SH-SY5Y (cell line): Measurements from ENCODE around the gene MAL.

ENCODE experiments used
- GATA2 ChIP-seq: IDR thresholded peaks from 2 replicates; pipeline ENCODE4 v1.6.1; 2011; ENCODE audit warnings: mild to moderate bottlenecking, low read depth, low read length
- GATA3 ChIP-seq: IDR thresholded peaks from 2 replicates; pipeline ENCODE4 v1.6.1; 2011; ENCODE audit warnings: low read depth, mild to moderate bottlenecking, low read length, moderate library complexity

MAL gene

DNA sequence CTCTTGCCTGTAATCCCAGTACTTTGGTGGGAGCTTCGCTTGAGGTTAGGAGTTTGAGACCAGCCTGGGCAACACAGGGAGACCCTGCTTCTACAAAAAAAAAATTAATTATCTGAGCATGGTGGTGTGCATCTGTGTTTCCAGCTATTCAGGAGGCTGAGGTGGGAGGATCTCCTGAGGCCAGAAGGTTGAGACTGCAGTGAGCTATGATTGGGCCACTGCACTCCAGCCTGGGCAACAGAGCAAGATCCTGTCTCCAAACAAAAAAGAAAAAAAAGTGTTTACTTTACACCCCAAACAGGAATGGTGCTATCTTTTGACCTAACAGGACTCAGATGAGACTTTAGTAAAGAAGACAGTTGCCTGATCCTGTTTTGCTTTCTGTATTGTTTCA, 35.6 kb downstream of the MAL start:
- TF ChIP-seq GATA2 (no peak), GATA3 (no peak)

GRCh38 chr2:95061601-95062183, 36.2 kb downstream of the MAL start:
- TF ChIP-seq GATA3 = no peak
- no peak for TF ChIP-seq GATA2

DNA sequence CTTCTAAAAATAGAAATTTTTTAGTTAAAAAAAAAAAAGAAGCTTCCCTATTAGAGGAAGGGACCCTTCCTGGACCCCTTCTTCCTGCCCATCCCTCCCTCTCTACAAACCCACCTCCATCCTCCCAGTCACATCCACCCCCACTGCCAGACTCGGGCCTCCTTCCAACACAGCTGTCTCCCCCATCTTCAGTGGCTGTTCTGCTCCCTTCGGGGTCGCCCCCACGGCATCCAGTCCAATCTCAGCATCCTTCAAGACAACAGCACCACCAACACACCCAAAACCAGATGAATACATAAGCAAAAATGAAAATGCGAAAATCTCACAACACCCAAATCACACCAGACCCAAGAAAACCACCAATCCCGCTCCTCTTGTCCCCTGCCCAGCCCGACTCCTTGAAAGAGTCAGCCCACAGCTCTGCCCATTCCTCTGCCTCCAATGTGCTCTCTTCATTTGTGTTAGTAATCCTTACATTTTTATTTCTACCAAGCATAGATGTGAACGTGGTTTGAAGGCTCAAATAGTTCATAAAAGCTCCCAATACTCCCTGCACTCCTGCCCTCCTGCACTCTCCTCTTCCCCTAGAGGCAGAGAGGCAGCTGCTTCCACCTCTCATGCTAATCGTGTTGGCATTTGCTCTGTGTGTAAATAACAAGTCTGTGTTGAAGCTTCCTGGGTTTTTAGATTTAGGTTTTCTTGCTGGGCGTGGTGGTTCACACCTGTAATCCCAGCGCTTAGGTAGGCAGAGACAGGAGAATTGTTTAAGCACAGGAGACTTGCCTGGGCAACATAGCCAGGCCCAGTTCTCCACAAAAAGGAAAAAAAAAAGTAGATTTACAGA, 37.0 kb downstream of the MAL start:
- no peak for TF ChIP-seq GATA3
- TF ChIP-seq GATA2 = no peak

- TF ChIP-seq GATA3 (no peak), GATA2 (no peak)
Observed at GRCh38 chr2:95063086-95063958, 37.8 kb downstream of the MAL start.

- TF ChIP-seq GATA3 (no peak), GATA2 (no peak)
Observed at GRCh38 chr2:95068256-95068655, 42.7 kb downstream of the MAL start.

DNA sequence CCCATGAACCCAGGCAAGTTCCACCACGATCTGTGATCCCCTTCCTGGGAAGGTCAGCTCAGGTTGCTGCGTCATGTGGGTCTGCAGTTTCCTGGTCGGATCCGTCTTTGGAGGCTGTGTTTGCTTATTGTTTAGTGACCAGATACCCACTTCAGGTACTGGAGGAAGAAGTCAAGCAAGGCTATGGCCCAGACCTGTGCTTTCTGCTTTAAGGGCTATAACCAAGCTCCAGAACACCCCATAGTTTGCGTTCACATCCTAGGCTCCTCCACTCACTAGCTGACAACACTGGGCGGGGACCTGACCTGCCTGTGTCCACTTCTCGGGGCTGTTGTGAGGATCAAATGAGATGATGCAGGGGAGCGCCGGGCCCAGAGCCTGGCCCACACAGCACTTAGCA, 44.0 kb downstream of the MAL start:
- TF ChIP-seq GATA2 (no peak), GATA3 (no peak)

DNA sequence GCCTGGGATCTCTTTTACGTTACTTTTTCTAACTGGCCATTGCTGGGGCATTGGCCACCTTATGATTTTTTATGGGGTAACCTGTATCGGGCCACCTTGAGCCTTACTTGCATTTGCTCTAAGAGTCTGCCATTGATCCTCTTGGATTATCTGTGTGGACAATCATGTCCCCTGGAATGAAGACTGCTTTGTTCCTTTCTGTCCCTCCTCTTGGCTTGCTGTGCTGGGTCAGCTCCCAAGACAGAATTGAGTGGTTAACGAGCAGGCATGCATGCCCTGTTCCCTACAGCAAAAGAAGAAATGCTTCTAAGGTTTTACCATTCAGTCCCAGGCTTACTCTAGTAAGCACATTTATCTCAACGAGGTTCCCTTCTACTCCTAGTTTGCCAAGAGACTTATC, 46.3 kb downstream of the MAL start:
- TF ChIP-seq GATA2 (no peak), GATA3 (no peak)

GRCh38 chr2:95072424-95072823, 46.9 kb downstream of the MAL start:
- TF ChIP-seq GATA3 (no peak), GATA2 (no peak)

DNA sequence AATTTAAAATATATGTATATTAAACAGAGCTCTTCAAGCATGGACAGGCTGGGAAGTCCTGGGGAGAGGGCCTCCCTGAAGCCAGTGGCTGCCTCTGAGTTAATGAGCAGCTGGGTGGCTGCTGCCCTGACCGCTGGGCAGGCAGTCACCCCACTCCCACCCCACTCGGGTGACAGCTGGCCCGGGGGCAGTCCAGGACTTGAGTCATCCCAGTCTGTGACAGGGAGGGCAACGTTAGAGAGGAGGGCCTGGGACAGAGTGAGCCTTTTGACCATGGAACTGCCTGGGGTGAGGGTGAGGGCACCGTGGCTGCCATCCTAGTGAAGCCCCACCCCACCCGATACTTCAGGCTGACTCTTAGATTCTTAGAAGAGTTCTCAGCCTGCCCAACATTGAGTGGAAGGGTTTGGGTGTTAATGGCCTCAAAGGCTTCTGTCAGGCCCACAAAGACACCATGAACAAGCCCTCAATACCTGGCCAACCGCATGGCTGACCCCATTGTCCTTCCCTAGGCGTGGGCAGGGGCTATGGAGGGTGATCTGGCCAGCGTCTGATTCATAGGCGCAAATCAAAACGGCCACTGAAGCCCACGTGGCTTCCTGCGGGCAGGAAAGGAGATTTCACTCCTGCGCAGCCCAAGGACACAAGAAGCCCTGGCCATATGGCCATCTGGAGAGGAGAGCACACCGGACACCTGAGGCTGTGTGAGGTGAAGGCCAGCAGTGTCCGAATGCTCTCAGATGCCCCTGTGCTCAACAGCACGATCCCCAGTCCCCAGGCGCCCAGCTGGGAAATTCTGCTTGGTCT, 48.6 kb downstream of the MAL start:
- TF ChIP-seq GATA3 (no peak), GATA2 (no peak)

DNA sequence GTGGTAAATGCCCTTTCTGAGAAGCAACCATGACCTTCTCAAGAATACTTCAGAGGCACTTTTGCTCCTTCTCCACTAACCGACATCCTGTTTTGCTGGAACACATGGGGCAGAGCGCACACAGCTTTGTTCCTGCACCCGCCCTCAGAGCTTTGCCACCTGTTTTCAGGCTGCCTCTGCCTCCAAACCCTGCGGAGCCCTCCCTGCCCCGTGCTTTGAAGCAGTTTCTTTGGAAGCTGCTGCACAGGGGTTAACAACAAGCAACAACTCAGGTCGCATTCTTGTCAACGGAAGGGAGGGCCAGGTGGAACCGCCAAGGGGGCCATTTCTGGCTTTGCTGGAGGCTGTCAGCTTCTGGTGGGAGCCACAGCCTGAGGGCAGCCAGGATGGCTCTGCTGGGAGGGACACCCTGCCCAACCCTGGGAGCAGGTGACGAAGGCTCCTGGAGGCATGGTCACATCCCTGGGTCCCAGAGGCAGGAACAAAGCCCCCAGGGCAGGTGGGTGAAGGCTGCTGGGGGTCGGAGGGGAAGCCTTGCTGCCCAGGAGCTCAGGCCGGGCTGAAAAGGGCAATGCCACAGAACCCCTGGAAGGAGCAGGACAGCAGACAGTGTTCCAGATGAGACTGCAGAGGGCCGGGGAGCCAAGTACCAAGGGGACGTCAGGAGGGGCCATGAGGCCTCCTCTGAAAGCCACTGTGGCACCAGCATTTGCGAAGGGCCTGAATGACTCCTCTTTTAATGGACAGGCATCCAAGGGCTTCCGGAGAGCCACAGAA, 49.3 kb downstream of the MAL start:
- TF ChIP-seq GATA3 (no peak), GATA2 (no peak)

DNA sequence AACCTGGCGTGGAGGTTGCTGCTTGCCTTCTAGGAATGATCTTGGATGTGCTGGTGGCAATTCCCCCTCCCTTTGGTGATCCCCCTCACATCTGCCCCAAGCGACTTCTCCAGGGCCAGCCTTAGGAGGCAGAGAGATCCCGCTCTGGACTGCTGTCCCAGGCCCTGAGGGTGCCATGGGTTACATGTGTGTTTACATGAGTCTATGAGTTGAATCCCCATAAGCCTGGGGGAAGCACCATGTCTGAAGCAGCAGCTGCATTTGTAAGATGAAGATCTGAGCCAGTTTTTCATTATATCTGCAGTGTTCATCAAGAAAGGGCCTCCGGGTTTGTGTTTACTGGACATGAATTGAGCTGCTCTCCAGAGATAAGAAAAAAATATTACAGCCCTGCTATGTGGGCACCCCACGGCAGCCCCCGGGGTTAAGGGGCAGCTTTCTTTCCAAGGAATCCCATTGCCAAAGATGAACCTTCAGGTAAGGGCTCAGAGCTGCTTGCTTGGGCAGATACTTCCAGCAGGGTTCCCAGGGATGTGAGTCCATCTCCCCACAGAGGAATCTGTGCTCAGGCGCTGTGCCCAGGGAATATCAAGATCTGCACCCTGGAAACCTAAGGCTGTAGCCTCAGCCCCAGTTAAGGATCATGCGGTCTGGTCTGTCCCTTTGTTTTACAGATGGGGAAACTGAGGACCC, 50.1 kb downstream of the MAL start:
- no peak for TF ChIP-seq GATA3

- TF ChIP-seq GATA2 (no peak), GATA3 (no peak)
Observed at GRCh38 chr2:95076705-95077529, 51.4 kb downstream of the MAL start.

DNA sequence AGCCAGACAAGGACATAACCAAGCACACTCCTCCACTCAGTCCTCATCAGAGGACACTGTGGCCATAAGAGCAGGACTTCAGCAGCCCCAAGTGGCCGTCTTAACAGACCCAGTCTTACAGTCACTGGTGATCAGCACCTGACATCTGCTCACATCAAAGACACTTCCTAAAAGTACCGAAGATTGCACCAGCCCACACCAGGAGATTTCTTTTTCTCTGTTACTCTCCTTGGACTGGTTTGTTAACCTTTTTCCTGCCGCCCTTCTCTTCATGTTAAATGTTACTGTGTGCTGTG, 52.0 kb downstream of the MAL start:
- no peak for TF ChIP-seq GATA3
- no peak for TF ChIP-seq GATA2
